Glomerular visceral epithelial cell (primary cell): ENCODE measurements around the gene FANCC.
A peak's percentile ranks its signal among the peaks of the same experiment; 100 is the strongest.

ENCODE experiments used
- DNase-seq: peaks from one replicate; pipeline ENCODE4 v3.0.0-alpha.2; 2016; ENCODE audit errors: extremely low spot score

FANCC gene

DNA sequence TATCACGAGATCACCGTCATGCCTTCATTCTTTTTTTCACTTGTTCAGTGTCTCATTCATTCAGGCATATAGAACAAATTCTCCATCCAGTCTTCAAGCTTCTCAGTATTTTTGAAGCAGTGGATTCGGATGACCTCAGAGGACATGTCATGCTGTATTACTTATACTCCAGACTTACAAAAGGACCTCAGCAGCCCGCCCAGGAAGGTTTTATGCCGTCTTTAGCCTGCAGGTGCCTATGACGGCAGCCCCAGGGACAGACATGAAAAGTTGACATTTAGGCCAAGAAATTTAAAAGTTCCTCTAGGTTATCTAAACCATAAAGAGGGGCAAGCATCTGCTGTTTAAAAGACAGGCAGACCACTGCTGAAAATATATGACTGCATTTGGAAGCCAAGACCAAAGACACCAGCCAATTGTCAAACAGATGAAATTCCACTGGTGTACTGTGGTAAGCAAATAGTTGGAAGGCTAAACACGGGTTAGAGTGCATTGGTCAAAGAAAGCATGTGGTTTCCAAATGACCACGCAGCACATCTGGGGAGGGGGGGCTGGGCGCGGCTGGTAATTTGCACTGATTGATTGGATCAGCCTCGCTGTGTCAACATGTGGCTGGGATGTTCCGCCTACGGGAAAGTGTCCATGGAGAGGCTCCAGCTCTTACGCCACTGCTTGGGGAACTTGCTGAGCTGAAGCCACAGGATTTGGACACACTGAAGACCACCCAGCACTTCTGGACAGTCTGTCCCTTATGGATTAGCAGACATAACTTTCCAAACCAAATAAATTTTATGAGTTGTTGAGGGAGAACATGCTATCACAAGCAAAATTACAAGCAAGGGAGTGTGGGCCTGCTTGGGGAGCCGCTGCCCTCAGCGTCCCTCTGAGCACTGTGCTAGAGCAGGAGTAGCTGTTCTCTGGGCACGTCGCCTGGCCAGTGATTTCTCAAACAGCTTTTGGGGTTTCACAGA, 173.6 kb downstream of the FANCC start:
- no peak for DNase-seq

DNA sequence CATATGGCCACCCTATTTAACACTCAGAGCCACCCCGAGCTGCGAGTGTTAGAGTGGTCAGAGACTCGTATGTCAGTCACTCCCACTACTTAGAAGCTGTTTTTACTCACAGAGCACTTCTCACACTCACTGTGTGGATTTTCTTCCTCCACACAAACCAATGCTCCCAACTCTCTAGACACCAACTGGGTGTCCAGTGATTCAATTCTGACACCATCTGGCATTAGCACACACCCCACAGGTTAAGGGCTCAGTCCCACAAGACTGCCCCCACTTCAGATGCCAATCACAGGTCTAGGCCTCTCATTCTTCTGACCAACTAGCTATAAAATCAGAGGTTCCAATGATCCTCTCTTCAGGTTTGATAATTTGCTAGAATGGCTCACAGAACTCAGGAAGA, 174.8 kb downstream of the FANCC start:
- no peak for DNase-seq

DNA sequence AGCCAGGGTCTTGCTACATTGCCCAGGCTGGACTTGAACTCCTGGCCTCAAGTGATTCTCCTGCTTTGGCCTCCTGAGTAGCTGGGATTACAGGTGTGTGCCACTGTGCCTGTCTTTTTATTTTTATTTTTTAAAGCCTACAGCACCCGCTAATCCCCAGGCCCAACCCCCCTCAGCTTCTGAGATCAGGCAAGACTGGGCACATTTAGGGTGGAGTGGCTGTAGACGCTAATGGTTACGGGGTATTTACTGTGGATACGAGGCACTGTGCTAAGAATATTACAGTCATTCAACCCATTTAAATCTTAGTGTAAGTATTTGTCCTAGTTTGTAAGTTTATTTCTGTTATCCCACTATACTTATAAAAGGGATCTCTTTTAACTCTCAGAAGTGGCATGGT, 175.2 kb downstream of the FANCC start:
- DNase-seq: no peak

DNA sequence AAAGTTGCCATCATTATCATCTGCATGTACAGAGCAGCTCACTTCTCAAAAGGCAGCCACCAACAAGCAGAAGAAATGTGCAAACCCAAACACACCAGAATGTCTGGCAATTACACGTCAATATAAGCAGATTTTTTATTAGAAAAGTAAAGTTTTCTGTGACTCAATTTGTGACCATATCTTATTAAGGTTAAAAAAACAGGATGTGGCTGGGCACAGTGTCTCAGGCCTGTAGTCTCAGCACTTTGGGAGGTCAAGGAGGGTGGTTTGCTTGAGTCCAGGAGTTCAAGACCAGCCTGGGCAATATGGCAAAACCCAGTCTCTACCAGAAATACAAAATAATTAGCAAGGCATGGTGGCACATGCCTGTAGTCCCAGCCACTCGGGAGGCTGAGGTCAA, 176.7 kb downstream of the FANCC start:
- DNase-seq: no peak

DNA sequence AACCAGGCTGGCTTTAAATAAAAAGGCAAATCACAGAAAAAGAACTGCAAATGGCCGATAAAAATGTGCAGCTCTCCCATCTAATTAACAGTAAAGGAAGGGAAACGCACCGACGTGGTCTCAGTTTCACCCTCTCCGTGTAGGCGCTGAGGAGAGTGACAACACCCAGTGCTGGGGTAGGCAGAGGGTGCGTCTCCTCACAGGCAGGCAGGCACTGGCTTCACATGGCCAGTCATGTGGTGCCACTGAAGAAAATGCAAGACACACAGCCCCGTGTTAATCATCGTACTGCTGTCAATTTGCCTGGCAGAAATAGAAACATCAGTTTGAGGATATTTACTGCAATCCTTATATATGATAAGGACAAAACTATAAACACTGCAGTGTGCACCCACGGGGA, 178.4 kb downstream of the FANCC start:
- no peak for DNase-seq

DNA sequence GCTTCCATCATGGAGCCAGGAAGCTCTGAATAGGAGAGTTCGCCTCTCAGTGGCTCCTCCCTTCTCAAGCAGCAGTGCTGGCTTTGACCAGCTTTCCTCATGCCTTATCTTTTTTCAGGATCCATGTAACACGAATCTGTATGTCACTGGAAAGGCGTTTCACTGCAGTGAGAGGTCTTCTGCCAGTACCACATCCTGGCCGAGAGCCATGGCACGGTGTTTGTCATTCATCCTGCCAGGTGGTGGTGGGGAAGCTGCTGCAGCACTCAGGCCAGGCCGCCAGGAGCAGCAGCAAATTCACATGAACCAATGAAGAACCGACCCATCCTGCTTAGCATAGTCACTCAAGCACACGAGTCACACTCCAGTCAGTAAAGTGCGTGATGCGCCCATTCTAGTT, 179.0 kb downstream of the FANCC start:
- no peak for DNase-seq

DNA sequence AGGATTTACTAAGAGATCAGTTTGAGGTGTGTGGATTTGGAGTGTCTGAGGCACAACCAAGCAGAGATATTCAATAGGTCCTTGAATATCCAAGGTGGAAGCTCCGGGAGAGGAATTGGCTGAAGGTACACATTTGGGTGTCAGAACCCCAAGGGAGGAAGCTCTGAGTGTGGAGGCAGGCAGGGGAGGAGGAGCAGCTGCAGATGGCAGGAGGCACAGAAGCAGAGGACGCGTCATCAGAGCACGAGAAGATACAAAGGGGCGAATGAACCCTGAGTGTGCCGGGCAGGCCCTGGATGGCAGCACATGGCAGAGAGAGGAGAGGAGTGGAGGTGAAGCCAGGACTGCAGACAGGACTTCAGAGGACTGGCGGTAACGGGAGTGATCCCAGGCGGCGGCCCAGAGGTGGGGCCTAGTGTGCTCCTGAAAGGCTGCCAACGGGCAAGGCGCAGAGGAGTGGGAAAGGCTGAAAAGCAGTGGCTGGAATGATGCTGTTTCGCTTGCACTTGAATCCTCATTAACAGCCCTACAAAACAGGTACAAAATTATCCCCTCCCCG, 179.8 kb downstream of the FANCC start:
- DNase-seq: no peak

DNA sequence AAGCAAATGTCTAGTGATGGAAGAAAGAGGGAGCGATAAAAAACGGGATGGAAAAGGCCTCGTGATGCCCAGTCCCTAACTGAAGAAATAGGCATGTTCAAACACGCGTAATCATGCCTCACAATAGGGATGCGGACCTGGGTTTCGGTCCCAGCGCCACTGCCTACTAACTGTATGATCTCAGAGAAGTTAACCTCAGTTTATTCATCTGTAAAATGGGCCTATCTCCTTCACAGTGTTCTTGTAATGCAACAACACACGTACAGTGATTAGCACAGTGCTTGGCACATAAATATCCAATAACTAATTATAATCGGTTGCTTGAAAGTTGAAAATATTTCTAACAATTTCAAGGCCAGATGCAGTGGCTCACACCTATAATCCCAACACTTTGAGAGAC, 181.8 kb downstream of the FANCC start:
- no peak for DNase-seq

DNA sequence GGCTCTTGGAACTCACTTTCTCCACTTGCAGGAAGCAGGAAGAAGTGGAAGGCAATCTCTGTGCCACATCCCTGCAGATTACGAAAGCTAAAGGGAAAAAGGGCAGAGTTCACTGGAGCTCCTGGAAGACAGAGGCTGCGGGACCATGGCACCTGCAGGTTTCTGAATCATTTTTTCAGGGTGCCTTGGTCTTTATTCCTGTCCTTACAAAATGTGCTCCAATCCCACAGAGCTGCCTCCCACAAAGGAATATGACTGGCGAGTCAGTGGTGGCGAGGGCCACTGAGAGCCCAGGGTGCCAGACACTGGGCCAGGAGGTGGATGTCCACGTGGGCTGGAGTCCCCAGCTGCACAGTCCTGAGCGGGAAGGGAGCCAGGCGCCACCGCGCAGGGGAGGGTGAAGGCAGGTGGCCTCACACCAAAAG, 183.0 kb downstream of the FANCC start:
- no peak for DNase-seq

DNA sequence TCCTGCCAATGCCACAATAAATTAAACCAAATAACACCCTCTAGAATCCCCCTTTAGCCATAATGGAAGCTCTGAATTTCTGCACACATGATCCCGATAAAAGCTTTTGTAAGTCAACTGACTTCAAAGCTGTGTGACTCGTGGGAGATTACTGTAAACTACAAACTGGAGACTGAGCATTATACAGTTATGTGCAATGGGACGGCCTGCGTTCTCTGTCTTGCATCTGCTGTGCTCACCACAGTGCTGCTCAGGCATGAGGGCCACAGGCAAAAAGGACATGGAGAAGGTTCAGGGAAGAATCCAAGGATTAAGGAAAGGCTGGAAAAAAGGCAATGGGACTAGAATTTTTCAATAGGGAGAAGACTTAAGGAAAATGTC, 184.2 kb downstream of the FANCC start:
- no peak for DNase-seq

DNA sequence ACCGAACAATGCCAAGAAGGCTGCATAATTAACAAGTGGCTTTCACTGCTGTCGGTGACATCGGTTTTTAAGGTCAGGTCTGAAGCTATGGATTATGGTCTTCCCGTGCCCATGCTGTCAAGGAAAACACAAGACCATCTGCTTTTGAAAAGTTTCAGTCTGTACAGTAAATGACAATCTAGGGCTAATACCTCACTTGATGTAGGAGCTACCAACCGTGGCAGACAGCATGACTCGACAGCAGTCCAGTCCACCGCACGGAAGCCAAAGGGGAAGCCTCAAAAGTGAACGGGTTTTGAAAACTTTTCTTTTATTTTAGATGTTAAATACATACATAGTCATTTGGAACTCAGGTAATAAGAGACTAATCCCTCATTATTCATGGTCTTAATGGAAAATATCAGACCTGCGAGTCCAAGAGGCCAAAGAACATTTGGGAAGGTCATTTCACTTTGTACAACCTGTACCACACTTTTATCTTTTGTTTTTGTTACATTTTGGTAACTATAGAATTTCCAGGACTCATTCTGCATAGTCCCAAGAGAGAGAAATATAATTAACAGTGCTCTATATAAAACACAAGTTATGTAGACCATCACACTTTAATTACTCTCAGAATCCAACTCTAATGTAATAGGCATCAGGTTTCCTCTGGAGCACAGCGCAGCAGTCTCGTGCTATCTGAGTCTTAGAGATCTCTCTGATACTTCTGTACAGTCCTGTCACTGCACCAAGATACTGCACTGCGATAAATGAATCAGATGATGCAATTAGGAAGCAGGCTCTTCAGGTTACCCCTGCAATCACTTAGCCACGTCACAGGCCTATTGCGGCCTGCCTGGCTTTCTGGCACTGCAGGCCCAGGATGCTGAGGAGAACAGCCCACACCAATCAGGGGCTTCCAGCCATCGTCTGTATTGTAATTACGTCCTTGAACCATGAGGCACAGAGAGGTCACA, 184.9 kb downstream of the FANCC start:
- peak; percentile 42 for DNase-seq

DNA sequence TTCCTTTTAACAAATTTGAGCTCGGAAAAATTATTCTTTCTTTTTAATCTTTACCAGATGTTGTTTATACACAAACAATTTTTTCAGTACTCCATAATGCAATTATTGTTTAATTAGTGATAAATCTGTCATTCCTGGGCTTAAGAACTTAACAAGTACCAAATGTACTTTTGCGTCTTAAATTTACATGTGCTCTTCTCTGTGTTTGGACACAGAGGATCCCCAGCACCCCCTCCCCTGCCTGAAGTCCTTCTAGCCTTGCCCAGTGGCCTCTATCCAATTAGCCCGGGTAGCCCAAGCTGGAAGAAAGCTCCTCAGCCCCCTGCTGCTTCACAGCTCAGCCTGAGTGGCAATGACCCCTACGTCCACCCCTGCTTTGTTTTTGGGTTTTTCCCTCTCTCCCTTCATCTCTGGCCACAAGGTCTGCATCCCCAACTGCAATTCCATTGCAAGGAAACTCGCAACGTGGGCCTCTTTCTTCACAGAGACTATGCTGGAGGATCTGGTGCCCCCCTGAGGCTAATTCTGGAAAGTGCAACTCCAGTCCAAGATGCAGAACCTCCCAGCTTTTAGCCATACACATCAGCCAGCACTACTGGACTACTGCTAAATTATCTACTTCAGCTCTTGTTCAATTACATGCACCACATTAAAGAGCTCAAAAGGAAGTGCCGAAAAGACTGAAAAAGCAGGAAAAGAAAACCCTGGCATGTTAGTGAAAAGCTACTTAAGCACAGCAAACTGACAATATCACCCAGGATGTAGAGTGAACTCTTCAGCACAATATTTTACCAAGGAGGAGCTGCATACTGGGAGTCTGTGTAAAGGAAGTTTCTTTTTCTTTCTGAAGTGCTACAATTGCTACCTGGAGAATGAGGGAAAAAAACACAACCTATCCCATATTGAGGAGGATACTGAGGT, 186.2 kb downstream of the FANCC start:
- DNase-seq: peak; percentile 67

DNA sequence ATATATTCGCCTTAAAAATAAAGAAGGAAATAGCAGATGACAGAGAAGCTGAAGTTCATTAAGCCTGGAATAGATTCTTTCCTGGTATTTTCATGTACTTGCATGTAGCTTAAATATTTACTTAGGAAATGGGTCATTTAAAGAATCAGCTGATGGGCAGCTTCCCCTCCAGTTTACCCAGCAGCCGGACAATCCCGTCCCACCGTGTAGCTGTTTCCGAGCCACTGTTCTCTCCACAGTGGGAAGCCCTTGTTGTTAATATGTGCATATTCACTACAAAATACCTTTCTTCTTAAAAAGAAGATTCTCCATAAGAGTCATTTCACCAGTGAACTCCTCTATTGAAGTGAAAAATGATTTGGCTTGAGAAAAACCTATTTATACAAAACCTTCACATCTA, 187.0 kb downstream of the FANCC start:
- no peak for DNase-seq

DNA sequence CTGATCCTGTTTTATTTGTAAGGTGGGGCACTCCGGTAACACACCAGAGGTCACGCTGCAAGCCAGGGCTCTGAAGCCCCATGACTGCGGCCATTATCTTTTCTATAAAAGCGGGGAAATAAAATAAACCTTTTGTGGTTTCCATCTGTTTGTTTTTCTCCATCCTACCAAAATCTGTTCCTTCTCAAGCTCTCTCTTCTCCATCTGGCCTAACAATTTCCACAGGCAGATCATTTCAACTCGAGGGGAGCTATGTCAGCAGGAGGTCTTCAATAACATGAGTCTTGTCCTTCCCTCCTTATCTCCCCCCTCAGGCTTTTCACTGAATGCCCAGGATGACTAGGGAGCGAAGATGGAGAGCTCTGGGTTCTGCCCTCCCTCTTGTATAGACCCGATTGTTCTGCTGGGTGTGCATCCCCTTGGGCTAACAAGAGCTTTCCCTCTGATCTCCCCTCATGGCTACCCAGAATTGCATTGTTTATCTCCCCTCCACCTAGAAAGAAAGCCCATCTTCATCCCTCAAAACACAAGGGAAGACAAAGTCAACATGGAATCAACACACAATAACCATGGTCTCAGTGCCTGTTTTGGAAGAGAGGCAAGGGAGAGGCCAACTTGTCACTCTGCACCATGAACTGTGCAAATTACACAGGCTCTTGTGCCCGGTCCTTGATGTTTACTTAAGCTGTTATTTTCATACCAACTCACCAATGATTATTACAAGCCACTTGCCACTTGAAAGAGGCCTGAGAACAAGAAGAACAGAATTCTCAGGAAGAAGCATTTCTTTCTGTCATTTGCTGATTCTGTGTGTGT, 187.8 kb downstream of the FANCC start:
- no peak for DNase-seq

DNA sequence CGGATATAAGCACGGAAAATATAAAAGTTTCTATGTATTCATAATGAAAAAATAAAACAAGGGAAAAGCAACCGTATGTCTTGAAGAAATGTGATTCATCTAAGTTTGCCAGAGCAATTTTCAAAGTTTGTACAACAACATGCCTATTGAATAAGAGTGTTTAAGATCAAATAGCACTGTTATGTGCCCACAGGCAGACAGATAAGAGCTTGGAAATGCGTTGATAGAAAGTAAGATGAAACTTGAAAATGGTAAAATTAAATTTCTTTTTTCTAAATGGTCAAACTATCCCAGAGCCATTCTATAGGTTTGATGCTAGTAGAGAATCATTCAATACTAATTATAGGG, 189.4 kb downstream of the FANCC start:
- DNase-seq: no peak

DNA sequence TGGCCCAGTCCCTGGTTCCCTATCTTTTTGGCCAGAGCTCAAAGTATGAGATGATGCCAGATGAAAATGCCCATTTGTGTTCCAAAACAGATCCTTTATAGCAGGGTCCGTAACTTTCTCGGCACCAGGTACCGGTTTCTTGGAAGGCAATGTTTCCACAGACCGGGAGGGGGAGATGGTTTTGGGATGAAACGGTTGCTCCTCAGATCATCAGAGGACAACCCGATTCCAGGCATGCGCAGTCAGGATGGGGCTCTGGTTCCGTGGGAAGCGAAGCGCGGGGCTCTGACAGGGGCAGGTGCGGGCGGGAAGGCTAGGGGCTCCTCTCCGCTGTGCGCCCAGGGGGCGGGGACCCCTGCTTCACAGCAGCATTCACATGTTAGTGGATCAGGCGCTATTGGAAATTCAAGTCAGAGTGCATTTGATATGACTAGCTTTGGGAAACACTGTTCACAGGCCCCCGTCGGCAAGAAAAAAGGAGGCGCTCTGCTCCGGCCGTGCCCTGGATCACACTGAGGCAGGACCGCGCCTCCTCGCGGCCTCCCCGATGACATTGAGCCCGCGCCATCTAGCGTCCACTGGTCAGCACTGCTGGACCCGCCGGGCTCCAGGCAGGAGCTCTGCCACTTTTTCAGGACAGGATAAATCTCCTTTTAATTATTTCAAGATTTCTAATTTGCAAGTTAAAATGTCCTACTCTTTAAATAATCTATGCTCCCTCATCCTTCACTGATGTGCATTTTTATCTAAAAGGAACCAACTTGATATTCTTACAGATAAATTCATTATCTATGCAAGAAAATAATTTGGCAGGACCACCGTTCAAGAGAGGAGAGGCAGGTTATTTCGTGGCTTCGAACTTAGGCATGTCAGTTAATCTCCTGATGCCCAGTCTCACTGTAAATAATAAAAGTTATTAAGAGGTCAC, 190.0 kb downstream of the FANCC start:
- peak; percentile 77 for DNase-seq

DNA sequence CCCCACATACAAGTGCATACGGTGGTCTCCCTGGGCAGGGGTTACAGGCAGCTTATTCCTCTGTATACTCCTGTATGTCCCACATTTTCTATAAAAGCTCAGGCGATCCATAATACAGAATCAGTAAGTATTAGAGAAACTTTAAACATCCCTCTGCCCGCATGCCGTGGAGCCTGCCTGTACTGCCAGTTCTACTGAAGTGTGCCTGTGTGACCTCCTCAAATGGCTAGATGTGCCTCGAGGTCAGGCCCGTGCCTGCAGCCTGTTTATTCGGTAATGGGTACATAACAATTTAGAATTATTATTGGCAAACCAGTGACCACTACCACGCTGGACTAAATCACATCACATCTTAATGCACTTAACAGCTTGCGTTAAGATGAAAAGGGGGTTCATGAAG, 190.8 kb downstream of the FANCC start:
- no peak for DNase-seq

DNA sequence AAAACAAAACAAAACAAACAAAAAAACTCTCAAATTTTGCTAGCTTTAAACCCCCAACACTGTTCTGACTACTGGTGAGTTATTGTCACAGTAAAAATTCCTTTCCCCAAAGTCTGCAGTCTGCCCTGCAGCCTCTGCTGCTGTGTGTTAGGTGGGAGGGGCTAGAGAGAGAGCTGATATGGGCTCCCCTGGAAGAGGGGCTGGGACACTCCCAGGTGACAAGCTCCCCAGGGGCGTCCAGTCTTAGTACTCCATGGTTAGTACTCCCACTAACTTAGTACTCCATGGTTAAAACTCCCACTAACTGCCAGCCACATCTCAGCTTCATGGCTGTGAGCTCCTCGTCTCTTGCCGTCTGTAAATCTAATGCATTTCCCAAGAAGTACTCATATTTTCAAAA, 191.9 kb downstream of the FANCC start:
- DNase-seq: no peak
